ENCODE results near the gene POU2AF1. TPM values are rescaled to one million over a fixed set of nuclear protein-coding genes. Genes with fewer than 3 reads are reported as not detected.

POU2AF1 gene
- total RNA-seq, 4 donors from 2014 or later = 0.17 to 2.1 TPM; not detected in 2

DNA sequence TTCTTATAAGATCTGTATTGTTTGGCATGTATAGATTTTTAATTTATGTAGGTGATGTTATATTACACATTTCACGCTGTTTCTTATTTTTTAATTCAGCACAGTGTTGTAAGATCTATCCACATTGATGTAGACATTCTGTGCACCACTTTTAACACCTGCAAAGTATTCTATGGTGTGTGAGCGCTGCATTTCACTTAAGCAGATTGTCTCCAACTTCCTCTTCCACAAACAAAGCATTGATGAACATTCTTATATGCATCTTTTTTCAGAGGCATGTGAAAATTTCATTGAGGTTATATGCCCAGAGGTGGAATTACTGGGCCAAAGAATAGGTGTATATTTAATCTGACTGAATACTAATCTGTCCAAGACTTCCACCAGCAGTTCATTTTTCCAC is 3.4 kb upstream of the POU2AF1 start:
- TF ChIP-seq, protein P1, sequence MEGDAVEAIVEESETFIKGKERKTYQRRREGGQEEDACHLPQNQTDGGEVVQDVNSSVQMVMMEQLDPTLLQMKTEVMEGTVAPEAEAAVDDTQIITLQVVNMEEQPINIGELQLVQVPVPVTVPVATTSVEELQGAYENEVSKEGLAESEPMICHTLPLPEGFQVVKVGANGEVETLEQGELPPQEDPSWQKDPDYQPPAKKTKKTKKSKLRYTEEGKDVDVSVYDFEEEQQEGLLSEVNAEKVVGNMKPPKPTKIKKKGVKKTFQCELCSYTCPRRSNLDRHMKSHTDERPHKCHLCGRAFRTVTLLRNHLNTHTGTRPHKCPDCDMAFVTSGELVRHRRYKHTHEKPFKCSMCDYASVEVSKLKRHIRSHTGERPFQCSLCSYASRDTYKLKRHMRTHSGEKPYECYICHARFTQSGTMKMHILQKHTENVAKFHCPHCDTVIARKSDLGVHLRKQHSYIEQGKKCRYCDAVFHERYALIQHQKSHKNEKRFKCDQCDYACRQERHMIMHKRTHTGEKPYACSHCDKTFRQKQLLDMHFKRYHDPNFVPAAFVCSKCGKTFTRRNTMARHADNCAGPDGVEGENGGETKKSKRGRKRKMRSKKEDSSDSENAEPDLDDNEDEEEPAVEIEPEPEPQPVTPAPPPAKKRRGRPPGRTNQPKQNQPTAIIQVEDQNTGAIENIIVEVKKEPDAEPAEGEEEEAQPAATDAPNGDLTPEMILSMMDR (IDR thresholded peaks at IDR 0.05; ENCODE audit: low read depth) = no peak

GRCh38 chr11:111379602-111380136 is 594 bp upstream of the POU2AF1 start:
- TF ChIP-seq, protein P1 (IDR thresholded peaks at IDR 0.05; ENCODE audit: low read depth) = no peak

GRCh38 chr11:111378185-111378860 is 752 bp downstream of the POU2AF1 start:
- TF ChIP-seq, protein P1 (IDR thresholded peaks at IDR 0.05; ENCODE audit: low read depth) = no peak

GRCh38 chr11:111376181-111376871 is 2.7 kb downstream of the POU2AF1 start:
- TF ChIP-seq, protein P1 (IDR thresholded peaks at IDR 0.05; ENCODE audit: low read depth) = no peak

GRCh38 chr11:111373590-111373989 is 5.5 kb downstream of the POU2AF1 start:
- TF ChIP-seq, protein P1 (IDR thresholded peaks at IDR 0.05; ENCODE audit: low read depth) = no peak

- TF ChIP-seq, protein P1 (IDR thresholded peaks at IDR 0.05; ENCODE audit: low read depth) = no peak
Measured at GRCh38 chr11:111372538-111372937, 6.5 kb downstream of the POU2AF1 start.

DNA sequence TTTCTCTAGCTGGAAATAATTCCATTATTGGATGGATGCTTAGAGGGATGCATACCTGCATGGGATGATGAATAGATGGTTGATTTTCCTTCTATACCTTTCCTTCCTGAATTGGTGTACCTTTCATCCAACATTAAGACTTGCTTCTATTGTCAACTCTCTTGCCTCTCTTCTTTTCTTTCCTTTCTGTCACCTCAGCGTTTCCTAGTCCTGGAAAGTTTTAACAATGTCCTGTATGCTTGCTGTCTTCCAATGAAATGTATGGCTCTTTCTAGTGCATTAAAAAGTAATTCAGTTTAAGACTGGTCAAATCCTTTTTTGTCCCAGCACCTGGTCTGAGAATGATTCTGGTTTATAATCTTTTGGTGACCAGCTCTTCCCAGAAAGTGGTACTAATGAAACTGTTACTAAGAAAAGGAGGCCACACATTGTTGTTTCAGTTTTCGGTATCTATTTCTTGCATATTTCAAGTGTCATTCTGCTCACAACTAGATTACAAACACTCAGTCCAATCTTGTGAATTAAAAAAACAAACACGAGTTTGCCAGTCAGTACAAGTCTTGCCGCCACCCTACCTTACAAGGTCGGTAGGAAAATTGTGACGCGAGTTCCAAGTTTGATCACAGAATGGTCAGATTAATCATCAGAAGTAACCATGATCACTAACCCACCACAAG is 8.0 kb downstream of the POU2AF1 start:
- TF ChIP-seq, protein P1 (IDR thresholded peaks at IDR 0.05; ENCODE audit: low read depth) = no peak

All from subcutaneous adipose tissue (tissue), 4 donors.